PC-3 (cell line): ENCODE measurements around the gene SHC4.

Experiments used
- CTCF ChIP-seq: fragments of 300-600 bp; sonication (generic); conservative IDR thresholded peaks from 2 replicates; pipeline ENCODE4 v1.5.1; 2017; ENCODE audit warnings: antibody characterized with exemption, low read depth, mild to moderate bottlenecking, low read length
- EZH2 ChIP-seq: fragments of 300-600 bp; sonication (generic); IDR thresholded peaks from one replicate; pipeline ENCODE4 v1.6.1; 2017; ENCODE audit warnings: antibody characterized with exemption, mild to moderate bottlenecking, low read length; ENCODE audit not compliant: unreplicated experiment
- EZH2phosphoT487 ChIP-seq: fragments of 300-600 bp; sonication (generic); IDR thresholded peaks from 2 replicates; pipeline ENCODE4 v1.6.1; 2018; ENCODE audit warnings: mild to moderate bottlenecking, antibody characterized with exemption, low read length, borderline replicate concordance

GRCh38 chr15:48936666-48937065, 27.1 kb downstream of the SHC4 start:
- TF ChIP-seq EZH2 (no peak), CTCF (no peak), EZH2phosphoT487 (no peak)
